MV-4-11 (cell line): Measurements from ENCODE around the gene PHF12.
A peak's percentile ranks its signal among the peaks of the same experiment; 100 is the strongest.
"Not testable (repeated sequence)": the region's sequence is repeated elsewhere in the genome, so short reads cannot be mapped to it uniquely, and the experiment has no call there.

Experiments
- DNase-seq: peaks from one replicate; lab custom pipeline; 2025; lab: John Stamatoyannopoulos, UW

The PHF12 gene

DNA sequence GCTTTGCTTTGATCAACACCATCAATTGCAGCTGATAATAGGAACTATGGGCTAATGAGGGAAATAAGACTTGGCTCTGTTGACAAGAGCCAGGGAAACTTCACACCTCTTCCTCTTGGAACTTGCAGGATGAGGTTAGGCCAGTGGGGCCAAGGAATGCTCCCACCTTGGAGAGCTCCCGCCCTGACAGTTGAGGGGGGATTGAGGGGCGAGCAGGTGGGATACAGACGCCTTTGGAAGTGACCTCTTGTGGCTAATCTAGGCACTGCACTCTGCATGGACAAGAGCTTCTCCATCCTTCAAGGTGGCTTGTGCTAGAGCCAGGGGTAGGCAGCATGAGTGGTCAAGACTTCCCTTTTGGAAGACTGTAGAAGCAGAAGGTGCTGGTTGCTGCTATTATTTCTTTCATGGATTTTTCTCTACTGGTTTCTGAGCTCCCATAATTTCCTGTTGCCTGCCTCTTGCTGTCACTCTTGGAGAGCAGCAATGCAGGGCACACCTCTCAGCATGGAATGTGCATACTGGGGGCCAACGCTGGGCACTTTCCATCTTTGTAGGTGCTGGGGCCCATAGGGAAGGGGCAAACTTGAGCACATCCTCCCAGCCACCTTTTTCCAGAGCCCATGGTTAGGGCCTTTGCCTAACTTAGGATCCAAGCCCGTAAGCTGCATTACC lies 2.3 kb upstream of the PHF12 start:
- no peak for DNase-seq

DNA sequence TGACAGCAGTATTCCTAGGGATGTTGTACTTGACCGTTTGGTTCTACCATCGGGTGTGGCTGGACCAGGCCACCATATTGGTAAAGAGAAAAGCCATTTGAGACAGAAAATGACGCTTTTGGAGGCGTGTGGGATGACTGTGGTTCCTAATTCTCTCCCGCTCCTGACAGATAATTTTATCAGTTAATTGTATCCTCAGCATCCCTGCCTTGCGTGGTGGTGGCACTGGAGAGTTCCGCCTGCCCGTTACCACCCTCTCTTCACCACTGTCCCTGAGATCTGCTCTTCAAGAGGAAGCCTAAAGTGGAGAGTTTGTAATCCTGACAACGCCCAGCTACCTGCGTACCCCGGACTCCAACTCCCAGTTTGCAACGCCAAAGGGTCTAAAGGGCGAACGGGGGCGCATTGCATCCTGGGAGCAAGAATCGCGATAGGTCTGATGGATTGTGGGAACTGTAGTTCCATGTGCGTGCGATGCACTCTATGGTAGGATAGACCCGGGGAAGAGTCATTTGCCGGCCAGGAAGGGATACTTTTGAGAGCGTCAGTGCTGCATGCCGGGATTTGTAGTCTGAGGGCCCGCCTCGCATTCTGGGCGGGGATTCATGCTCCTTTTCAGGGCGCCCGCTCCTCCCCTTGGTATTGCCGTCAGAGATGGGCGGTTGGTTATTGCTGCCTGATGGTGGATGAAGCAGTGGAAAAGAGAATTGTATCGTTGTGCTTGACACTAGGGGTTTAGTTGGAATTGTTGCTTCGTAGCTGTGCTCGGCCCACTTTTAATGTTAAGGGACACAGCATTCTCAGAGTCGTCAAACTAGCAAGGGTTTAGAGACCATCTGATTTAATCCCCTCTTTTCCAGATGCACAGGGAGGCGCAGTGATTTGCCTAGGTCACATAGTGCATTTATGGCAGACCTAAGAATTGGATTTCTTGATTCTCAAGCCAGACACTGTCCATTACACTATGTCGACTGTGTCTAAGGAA lies 965 bp upstream of the PHF12 start:
- DNase-seq = peak; percentile 100

- DNase-seq = no peak
These were observed 428 bp downstream of the PHF12 start for GRCh38 chr17:28950752-28951427.

GRCh38 chr17:28950017-28950751 lies 1.1 kb downstream of the PHF12 start:
- DNase-seq = peak; percentile 59

DNA sequence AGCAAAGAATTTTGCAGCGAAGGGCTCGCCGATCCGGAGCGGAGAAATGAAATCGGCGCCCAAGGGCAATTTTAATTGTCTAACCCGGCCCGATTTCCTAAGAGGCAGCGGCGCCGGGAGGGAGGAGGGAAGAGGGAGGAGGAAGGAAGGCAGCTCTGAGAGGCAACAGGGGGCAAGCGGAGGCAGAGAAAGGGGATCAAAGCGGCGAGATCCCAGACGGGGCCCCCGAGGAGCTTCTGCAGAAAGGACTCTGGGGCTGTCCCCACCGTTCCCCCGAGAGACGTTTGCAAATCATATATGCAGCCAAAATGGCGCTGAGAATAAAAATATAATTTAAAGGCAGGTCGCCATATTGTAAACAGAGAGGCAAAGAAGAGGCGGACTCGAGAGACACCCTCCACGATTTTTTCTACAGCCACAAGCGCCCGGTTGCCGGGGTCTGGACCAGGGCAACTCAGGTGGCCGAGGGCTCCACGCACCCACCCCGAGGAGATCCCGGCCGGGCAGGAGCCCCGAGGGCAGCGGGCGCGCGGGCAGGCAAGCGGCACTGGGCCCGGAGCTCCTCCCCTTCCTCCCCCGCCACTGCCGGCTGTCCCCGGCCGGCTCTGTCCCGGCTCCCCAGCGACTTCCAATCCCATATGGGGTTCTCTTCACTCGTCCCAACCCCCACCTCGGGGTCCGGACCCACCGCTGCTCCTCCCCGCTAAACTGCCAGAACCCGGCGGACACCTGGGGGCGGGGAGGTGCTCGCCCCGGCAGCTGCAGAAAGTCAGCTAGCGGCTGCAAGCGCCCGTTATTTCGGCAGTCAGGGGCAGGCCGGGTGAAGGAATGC lies 1.9 kb downstream of the PHF12 start:
- no peak for DNase-seq

DNA sequence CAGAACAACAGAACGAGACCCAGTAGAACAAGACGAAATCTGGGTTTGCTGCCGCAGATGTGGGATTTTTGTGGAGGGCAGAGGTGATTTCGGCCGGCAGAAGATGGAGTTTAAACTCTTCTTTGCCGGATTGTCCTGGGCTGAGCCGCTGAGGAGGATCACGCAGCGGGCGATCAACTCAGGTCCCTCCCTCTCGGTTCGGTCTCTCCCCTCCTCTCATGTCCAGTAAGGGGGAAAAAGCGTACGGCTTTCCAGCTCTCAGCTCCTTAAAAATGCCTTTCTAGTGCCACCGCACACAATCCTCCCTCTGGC lies 2.5 kb downstream of the PHF12 start:
- no peak for DNase-seq

DNA sequence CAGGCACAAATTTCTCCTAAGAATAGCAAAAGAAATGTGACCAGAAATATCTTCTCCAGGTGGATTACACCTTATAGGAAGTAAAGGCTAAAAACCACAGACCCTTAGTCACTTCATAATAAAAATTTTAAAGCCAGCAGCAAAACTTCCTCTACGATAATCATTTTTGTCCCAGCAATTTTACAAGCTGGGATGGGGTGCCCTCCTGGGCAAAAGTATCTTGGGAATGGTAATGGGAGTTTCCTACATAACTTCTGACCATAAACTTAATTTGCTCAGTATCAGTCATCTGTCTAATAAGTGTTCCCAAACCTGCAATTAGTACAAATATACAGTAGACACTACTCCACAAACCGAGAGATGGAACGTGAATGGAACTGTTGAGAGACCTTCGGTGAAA lies 3.0 kb downstream of the PHF12 start:
- DNase-seq = no peak

DNA sequence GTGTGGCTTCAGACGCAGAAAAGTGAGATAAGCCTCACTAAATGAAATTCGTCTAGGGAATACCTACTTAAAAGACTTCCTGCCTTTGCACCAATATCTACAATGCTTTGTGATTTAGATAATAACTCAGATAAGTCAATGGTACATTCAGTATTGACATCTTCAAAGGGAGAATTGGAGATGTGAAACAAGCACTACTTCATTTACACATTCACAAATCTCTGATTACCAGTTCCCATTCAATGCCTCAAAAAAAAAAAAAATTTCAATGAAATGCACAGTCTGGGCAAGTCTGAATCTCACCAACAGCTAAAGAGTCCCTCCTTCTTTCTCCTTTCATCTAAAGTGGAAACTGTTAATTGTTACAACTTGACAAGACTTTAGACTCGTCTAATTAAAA lies 3.7 kb downstream of the PHF12 start:
- no peak for DNase-seq

- DNase-seq = no peak
These were observed 5.1 kb downstream of the PHF12 start for GRCh38 chr17:28946239-28946638.

DNA sequence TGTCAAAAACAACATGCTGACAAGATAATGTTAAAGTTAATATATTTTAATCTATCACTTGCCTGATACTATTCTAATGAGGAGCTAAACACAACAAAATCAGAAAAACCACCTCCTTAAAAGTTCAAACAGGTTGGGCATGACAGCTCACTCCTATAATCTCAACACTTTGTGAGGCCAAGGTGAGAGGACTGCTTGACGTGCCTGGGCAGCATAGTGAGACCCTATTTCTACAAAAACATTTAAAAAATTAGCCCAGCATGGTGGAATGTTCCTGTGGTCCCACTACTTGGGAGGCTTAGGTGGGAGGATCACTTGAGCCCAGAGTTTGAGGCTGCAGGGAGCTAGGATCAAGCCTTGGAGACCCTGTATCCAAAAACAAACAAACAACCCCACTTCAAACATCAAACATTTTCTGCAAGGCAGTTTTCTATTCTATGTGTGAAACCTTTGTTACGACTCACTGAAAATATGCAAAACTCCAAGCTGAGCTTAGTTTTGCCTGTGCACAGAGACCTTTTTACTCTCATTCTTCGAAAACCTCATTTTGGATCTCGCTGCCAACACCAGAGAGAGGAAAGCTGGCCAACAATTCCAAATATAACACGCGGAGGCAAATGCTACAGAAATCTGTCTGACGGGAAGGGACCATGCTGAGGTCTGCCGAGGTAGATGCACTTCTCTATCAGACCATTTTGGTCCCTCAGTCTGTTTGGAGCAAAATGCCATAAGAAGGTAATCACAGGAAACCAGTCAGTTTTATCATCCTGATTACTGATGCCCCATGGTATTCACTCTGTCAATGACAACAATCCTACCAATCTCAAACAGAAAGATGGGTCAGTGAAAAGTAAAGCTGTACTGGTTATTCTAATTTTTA lies 6.2 kb downstream of the PHF12 start:
- DNase-seq = no peak

DNA sequence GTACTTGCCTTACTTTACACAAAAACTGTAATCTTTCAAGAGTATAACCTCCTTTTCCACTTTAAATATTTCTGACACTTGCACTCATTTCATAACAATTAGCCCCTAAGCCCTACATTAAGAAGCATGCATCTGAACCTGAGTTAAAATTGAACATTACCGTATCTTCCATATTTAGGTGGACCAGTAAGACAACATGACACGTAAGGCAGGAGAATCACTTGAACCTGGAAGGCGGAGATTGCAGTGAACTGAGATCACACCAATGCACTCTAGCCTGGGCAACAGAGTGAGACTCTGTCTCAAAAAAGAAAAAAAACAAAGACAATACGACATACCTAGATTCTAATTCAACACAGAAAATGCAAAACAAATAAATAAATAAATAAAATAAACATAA lies 7.0 kb downstream of the PHF12 start:
- no peak for DNase-seq

- DNase-seq = no peak
These were observed 8.4 kb downstream of the PHF12 start for GRCh38 chr17:28942925-28943324.

- DNase-seq = no peak
These were observed 10.1 kb downstream of the PHF12 start for GRCh38 chr17:28941251-28941650.

DNA sequence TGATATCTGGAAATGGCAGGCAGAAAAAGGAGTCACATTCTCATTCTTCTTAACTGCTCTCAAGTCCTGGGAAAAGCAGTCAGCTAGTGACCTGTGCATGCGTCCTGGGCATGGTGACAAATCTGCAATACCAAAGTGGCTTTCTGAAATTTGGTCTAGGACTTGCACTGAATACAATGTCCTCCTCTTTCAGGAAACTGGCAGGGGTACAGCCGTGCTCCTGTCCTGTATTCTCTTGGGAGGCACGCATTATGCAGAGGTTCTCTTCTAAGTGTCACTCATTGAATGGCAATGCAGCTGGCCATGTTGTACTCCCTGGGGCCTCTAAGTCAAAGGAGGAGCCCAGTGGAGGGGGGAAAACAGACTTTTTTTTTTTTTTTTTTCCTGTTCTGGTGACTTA lies 10.6 kb downstream of the PHF12 start:
- no peak for DNase-seq

DNA sequence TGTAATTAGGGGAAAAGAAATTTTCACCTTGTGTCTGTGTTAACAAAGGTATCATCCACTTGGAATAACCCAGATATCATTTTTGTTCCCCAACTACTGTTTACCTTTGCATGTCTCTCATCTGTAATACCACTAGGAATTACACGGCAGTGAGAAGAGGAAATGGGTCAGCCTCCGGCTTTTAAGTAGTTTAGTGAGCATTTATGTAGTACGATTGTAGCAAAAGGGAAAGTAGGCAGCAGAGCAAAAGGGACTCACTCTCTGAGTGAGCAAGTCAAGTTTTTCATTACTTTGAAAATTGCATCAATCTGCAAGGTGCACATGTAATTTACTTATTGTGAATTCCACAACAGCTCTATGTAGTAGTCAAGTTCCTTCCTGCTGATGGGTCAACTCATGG lies 11.2 kb downstream of the PHF12 start:
- no peak for DNase-seq

GRCh38 chr17:28938552-28938951 lies 12.8 kb downstream of the PHF12 start:
- DNase-seq = no peak

DNA sequence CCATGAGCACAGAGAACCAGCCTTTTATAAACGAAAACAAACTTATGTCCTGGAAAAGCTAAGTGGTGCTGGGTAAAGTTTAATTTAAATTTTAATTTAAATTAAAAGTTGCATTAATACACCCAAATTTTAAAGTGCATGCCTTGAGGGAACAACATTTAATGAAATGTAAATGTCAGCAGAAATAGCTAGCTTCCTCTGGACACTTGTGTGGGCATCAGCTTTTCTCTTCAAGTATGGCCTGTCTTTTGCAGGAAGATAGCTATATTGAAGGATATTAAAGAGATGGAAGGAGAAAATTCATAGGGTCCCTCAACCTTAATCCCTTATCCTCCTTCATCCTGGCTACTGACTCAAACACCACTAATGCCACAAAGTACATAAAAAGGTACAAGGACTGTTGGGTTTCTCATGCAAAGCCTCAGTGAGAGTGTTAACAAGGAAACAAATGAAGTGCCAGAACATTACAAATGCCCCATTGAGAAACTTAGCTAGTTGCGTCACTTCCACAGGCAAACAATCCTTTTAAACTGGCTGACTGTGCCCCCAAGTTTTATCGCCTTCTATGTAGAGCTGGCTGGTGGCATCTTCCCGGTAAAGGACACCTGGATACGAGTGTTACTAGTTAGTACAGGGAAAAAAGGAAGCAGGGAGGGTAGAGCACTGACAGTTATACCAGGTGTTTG lies 14.1 kb downstream of the PHF12 start:
- DNase-seq = peak; percentile 69

DNA sequence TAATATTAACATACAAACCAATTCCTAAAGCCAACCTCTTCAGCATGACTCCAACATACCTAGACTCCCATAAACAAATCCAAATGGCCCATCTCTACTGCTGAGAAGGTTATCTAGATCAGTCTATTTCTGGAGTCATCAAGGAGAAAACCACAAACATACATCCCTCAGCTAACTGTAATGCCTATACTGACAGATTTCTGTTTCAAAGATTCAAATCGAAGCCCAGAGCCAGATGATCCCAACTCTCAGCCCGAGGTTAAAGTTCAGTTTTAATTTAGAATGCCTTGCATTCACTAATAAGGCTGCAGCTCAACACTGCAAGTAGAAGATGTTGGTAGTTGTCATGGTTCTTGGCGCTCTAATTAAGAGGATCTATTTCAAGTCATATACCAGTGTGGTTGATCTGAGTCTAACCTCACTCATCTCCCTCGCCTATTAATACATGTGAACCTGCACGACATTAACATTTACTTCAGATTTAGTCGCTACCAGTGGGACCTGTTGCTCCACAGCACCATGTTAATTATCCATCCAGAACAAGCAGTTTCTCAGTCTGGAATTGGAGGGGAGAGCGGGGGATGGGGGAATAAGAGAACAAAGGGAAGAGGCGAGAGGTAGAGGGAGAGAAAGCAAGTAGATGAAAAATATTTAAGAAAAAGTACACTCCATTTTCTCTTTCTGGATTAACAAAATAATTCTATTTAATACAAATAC lies 15.4 kb downstream of the PHF12 start:
- DNase-seq = no peak

DNA sequence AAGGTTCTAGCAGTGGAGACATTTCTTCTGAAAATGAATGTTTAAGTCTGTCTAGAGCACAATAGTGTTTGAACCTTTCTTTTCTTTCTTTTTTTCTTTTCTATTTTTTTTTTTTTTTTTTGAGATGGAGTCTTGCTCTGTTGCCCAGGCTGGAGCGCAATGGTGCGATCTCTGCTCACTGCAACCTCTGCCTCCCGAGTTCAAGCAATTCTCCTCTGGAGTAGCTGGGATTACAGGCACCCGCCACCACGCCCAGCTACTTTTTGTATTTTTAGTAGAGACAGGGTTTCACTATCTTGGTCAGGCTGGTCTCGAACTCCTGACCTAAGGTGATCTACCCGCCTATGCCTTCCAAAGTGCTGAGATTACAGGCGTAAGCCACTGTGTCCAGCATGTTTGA lies 16.8 kb downstream of the PHF12 start:
- not testable (repeated sequence) for DNase-seq
